ENCODE results near the gene DCLK1. TPM values are rescaled to one million over a fixed set of nuclear protein-coding genes. Genes with fewer than 3 reads are reported as not detected.

Gene DCLK1
- total RNA-seq, 2 donors from 2014 or later = 4.7 to 10.1 TPM

DNA sequence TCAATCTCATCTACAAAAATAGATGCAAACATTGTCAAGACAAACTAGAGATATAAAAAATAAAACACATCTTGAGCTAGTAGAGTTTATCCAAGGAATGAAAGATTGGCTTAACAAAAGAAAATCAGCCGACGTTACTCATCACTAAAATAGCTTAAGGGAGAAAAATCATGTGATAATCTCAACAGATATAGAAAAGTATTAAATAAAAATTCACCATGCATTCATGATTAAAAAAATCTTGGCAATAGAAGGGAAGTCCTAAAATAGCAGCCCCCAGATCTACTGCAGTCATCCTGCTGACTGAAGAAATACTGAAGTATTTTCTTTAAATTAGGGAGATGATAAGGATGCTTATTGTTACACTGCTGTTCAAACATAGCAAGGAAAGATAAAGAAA lies 12.6 kb upstream of the DCLK1 start:
- Histone ChIP-seq H3K27me3 (no peaks in the 10 kb centered on the region), H3K27ac (no peak overlapping the region), H3K9me3 (peaks cover 0 to 16% of the 10 kb centered on the region in 2 donors), H3K4me1 (no peaks in the 10 kb centered on the region), H3K4me3 (no peak overlapping the region), H3K36me3 (no peaks in the 10 kb centered on the region)
- no peak for DNase-seq (ENCODE audit: low spot score)
- TF ChIP-seq, protein P1, sequence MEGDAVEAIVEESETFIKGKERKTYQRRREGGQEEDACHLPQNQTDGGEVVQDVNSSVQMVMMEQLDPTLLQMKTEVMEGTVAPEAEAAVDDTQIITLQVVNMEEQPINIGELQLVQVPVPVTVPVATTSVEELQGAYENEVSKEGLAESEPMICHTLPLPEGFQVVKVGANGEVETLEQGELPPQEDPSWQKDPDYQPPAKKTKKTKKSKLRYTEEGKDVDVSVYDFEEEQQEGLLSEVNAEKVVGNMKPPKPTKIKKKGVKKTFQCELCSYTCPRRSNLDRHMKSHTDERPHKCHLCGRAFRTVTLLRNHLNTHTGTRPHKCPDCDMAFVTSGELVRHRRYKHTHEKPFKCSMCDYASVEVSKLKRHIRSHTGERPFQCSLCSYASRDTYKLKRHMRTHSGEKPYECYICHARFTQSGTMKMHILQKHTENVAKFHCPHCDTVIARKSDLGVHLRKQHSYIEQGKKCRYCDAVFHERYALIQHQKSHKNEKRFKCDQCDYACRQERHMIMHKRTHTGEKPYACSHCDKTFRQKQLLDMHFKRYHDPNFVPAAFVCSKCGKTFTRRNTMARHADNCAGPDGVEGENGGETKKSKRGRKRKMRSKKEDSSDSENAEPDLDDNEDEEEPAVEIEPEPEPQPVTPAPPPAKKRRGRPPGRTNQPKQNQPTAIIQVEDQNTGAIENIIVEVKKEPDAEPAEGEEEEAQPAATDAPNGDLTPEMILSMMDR (IDR thresholded peaks at IDR 0.05) = no peak

DNA sequence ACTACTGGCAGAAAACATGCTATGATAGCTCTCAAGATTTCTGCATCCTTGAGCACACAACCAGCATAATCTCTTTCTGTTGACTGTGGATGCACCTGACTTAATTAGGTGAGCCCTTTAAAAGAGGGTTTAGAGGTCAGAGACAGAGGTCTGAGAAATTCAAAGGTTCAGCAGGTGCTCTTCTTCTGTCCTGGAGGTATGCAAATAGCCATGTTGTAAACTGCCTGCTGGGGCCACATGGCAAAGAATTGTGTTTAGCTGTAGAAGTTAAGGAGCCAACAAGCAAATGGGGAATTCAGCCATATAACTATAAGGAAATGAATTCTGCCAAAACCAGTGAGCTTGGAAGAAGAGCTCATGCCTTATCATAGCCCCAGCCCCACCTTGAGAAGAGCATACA lies 11.6 kb upstream of the DCLK1 start:
- no peaks in the 10 kb centered on the region for H3K4me1 ChIP-seq
- DNase-seq (ENCODE audit: low spot score) = no peak
- no peak overlapping the region for H3K27ac ChIP-seq
- H3K4me3 ChIP-seq = no peak overlapping the region
- peaks cover 0 to 16% of the 10 kb centered on the region in 2 donors for H3K9me3 ChIP-seq
- TF ChIP-seq, protein P1 (IDR thresholded peaks at IDR 0.05) = no peak
- H3K27me3 ChIP-seq = no peaks in the 10 kb centered on the region
- no peaks in the 10 kb centered on the region for H3K36me3 ChIP-seq

DNA sequence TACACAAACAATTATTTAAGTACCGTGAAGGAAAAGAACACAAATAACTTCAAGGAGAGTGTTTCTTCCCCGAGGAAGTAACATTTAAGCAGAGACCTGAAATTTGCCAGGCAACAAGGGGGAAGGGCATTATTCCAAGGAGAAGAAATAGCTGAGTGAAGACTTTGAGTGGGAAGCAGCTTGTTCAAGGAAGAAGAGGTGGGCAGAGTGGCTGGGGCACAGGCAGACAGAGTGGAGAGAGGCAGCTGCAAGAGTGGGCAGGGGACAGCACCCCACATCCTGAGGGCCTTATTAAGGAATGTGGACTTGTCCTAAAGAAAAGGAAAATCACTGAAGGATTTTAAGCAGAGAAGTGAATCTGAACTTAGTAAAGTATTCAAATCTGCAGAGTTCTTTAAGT lies 4.7 kb upstream of the DCLK1 start:
- Histone ChIP-seq H3K27ac (no peak overlapping the region), H3K4me1 (no peaks in the 10 kb centered on the region), H3K36me3 (no peaks in the 10 kb centered on the region), H3K9me3 (no peaks in the 10 kb centered on the region), H3K27me3 (no peaks in the 10 kb centered on the region), H3K4me3 (no peak overlapping the region)
- DNase-seq (ENCODE audit: low spot score) = no peak
- TF ChIP-seq, protein P1 (IDR thresholded peaks at IDR 0.05) = no peak

DNA sequence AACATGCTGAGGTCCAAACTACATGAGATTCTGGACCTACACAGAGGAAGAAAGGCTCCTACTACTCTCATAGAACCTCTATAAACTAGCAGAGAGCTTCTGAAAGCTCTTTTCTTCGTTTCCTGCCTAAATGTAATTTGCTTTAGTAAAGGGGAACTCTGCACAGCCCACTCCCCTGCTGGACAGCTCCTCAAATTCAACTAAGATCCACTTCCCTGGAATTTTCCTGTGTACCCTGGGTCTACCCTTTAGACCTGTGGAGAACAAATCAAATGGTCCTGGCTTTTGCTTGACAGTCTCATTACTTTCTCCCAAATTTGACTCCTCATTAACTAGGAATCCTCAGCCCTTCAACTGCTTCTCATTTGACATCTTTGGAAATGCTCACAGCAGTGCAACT lies 3.5 kb upstream of the DCLK1 start:
- Histone ChIP-seq H3K36me3 (no peaks in the 10 kb centered on the region), H3K27me3 (no peaks in the 10 kb centered on the region), H3K4me3 (no peak overlapping the region), H3K27ac (no peak overlapping the region), H3K9me3 (no peaks in the 10 kb centered on the region), H3K4me1 (peaks cover 0 to 8% of the 10 kb centered on the region in 2 donors)
- DNase-seq (ENCODE audit: low spot score) = no peak
- TF ChIP-seq, protein P1 (IDR thresholded peaks at IDR 0.05) = no peak

DNA sequence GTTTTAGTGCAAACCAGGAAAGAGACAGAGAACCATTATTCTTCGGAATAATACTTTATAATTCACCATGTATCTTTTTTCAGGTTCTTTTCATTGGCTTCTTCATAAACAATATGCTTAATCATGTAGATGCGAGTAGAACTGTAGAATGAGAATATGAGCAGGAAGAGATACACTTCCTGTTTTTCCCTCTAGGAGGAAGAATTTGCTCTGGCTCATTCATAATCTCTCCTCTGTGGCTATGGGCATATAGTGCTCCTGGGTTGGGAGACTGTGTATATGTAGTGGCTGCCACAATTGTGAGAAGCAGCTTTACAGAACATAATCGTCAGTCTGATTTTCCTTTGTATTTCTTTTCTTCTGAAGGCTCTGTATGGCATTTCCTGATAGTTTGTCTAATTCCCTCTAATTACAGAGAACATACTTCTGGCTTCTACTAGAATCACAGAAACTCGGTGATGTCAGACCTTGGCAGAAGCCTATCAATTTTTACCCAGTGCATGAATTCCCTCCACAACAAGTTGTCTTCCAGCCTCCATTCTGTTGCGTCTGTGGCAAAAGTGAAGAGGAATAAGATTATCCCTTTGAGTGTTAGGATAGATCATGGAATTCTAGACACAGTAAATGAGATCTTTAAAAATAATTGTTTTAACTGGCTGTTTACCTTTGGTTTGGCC lies 2.9 kb upstream of the DCLK1 start:
- no peak for DNase-seq (ENCODE audit: low spot score)
- Histone ChIP-seq H3K4me1 (peaks cover 0 to 8% of the 10 kb centered on the region in 2 donors), H3K9me3 (no peaks in the 10 kb centered on the region), H3K27me3 (no peaks in the 10 kb centered on the region), H3K27ac (no peak overlapping the region), H3K36me3 (no peaks in the 10 kb centered on the region), H3K4me3 (no peak overlapping the region)
- TF ChIP-seq, protein P1 (IDR thresholded peaks at IDR 0.05) = peak in 1 of 2 donors; percentile 23

DNA sequence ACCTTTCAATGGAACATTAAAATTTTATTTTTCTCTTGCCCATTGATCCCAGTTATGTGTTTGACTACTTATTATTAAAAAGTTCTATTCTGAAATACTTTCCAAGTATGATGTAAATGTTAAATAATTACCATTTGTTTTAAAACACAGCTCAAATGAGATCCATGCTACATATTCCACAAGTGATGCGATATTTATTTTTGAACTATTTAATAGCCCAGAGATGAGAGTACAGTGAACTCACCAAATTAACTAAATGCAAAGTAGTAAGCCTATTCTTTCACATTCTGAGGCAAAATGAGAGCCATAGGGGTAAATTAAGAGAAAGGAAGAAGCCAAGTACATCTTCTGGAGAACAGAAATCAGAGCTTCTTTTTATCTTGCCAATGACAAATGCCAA lies 1.2 kb upstream of the DCLK1 start:
- Histone ChIP-seq H3K36me3 (no peaks in the 10 kb centered on the region), H3K27ac (peak overlapping the region; percentile 53 to 60), H3K4me1 (peaks cover 0 to 8% of the 10 kb centered on the region in 2 donors), H3K9me3 (no peaks in the 10 kb centered on the region), H3K27me3 (no peaks in the 10 kb centered on the region), H3K4me3 (no peak overlapping the region)
- TF ChIP-seq, protein P1 (IDR thresholded peaks at IDR 0.05) = no peak
- DNase-seq (ENCODE audit: low spot score) = no peak
